22Rv1 (cell line): ENCODE results near the gene NPY4R.
"Not testable (repeated sequence)": the region's sequence is repeated elsewhere in the genome, so short reads cannot be mapped to it uniquely, and the experiment has no call there.

Experiments used
- ZFX ChIP-seq: fragments of 450-650 bp; IDR thresholded peaks from 2 replicates; pipeline ENCODE4 v1.6.1; 2017; ENCODE audit warnings: antibody characterized with exemption, borderline replicate concordance
- TF ChIP-seq, protein P1 (sequence below): fragments of 450-650 bp; IDR thresholded peaks from 2 replicates; pipeline ENCODE4 v1.5.1; 2017; ENCODE audit warnings: mild to moderate bottlenecking

GRCh38 chr10:46468119-46468809 lies 2.5 kb upstream of the NPY4R start:
- TF ChIP-seq, protein P1, sequence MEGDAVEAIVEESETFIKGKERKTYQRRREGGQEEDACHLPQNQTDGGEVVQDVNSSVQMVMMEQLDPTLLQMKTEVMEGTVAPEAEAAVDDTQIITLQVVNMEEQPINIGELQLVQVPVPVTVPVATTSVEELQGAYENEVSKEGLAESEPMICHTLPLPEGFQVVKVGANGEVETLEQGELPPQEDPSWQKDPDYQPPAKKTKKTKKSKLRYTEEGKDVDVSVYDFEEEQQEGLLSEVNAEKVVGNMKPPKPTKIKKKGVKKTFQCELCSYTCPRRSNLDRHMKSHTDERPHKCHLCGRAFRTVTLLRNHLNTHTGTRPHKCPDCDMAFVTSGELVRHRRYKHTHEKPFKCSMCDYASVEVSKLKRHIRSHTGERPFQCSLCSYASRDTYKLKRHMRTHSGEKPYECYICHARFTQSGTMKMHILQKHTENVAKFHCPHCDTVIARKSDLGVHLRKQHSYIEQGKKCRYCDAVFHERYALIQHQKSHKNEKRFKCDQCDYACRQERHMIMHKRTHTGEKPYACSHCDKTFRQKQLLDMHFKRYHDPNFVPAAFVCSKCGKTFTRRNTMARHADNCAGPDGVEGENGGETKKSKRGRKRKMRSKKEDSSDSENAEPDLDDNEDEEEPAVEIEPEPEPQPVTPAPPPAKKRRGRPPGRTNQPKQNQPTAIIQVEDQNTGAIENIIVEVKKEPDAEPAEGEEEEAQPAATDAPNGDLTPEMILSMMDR: not testable (repeated sequence)
- not testable (repeated sequence) for TF ChIP-seq ZFX
